Measurements from ENCODE around the gene CCND1.
"Not testable (repeated sequence)": the region's sequence is repeated elsewhere in the genome, so short reads cannot be mapped to it uniquely, and the experiment has no call there.

Gene CCND1

GRCh38 chr11:69615545-69616278, 25.2 kb upstream of the CCND1 start:
- DNase-seq (ENCODE audit: low read depth, low spot score) = no peak
- H3K4me3 ChIP-seq (ENCODE audit: low read length) = no peak overlapping the region

GRCh38 chr11:69617220-69617619, 23.7 kb upstream of the CCND1 start:
- H3K4me3 ChIP-seq (ENCODE audit: low read length) = no peak overlapping the region
- DNase-seq (ENCODE audit: low read depth, low spot score) = no peak

- no peak for DNase-seq (ENCODE audit: low read depth, low spot score)
- no peak overlapping the region for H3K4me3 ChIP-seq (ENCODE audit: low read length)
Measured at GRCh38 chr11:69617682-69618081, 23.3 kb upstream of the CCND1 start.

DNA sequence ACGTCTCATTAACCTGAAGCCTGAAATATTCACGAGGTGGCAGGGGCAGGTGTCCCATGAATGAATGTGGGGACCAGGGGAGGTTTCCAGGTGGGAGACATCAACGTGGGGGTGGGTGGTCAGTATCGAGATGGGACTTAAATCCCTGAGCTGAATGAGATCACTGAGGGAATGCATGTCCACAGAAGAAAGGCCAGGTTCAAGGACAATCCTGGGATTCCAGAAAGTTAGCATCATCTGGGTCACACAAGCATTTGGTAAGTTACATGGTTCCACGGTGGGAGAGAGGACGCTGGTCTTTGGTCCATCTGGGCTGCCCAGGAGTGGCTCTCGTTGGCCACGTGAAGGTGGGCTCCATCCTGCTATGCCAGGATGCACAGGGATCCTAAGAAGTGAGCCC, 22.7 kb upstream of the CCND1 start:
- H3K4me3 ChIP-seq (ENCODE audit: low read length) = no peak overlapping the region
- no peak for DNase-seq (ENCODE audit: low read depth, low spot score)

- H3K4me3 ChIP-seq (ENCODE audit: low read length) = no peak overlapping the region
Measured at GRCh38 chr11:69620683-69621290, 20.2 kb upstream of the CCND1 start.

DNA sequence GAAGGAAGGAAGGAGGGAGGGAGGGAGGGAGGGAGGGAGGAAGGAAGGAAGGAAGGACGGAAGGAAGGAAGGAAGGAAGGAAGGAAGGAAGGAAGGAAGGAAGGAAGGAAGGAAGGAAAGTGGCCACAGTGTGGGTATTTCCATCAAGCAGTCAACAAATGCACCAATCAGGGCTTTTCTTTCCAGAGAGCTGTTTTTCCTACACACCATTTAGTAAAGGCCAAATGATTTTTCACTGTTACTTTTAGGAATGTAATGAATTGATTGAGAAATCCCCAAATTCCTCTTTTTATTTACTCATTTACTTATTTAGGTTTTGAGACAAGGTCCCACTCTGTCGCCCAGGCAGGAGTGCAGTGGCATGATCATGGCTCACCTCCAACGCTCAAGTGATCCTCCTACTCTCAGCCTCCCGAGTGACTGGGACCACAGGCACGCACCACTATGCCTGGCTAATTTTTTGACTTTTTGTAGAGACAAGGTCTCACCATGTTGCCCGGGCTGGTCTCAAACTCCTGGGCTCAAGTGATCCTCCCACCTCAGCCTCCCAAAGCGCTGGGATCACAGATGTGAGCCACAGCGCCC, 18.8 kb upstream of the CCND1 start:
- not testable (repeated sequence) for DNase-seq (ENCODE audit: low read depth, low spot score)

More at GRCh38 chr11:69620683-69621290, 20.2 kb upstream of the CCND1 start:
- DNase-seq (ENCODE audit: low read depth, low spot score) = no peak

DNA sequence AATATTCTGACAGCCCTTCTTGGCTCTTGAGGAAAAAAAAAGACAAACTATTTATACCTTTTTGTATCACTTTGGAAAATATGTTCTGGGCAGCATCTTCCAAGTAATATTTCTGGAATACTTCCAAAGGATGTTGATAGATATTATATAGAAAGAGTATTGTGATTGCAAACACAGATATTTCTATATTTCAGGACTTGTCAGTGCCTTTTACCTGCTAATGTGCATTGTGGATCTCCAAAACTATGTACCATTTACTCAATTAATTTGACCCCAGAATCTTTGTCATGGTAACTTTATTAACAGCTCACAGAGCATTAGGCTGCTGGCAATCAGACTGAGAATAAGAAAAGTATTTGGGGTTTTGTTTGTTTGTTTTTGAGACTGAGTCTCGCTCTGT, 16.7 kb upstream of the CCND1 start:
- no peak overlapping the region for H3K4me3 ChIP-seq (ENCODE audit: low read length)
- DNase-seq (ENCODE audit: low read depth, low spot score) = no peak

More for the DNA sequence above, 18.8 kb upstream of the CCND1 start:
- not testable (repeated sequence) for H3K4me3 ChIP-seq (ENCODE audit: low read length)

DNA sequence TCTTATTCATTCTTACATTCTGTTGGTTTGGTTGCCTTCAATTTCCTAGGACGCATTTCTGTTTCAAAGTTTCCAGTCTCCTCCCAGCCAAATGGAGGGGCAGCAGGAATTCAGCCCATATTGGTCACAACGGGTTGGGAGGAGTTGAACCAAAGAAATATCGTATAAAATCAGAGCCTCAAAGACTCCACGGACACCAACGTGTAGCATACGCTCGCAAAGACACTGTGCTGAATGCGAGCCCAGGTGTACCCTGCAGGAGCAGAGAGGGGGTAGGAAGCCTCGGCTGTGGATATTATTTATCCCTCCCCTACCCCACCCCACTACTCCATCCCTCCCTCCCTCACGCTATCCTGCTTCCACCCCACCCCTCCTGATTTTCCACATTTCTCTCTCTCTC, 15.5 kb upstream of the CCND1 start:
- no peak overlapping the region for H3K4me3 ChIP-seq (ENCODE audit: low read length)
- no peak for DNase-seq (ENCODE audit: low read depth, low spot score)

DNA sequence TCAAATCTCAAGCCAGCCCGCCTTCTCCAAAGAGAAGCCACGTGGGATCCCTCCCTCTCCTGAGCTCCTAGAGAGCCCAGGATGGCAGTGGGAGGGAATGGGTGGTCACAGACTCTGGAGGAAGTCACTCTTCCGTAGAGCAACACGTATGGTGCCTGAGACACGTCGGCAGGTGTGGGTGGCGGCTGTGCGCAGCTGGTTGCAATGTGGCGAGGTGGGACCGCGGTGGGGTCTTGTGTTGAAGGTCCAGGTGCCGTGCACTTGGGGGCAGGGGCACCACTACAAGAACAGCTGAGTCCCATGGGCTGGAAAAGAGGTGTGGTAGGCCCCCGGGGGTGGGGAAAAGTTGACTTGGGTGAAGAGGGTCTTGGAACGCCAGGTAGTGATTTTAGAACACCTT, 13.4 kb upstream of the CCND1 start:
- DNase-seq (ENCODE audit: low read depth, low spot score) = no peak
- H3K4me3 ChIP-seq (ENCODE audit: low read length) = no peak overlapping the region

GRCh38 chr11:69630017-69630416, 10.9 kb upstream of the CCND1 start:
- DNase-seq (ENCODE audit: low read depth, low spot score) = no peak

DNA sequence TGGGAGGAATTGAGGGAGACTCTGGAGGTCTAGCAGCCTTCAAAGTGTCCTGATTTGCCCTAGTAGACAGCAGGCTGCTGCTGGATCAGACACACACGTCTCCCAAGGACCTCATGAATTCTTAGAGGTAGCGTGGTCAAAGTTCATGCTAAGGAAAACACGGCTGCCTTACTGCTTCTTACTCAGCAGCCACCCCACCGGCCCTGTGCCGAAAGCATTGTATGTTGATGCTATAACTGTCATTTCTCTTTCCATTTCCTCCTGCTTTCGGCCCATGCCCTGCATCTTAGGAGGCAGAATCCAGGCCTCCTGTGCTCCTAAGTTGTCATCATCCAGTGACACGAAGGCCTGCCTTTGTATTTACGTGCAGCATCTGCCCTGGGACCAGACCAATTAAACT, 10.5 kb upstream of the CCND1 start:
- DNase-seq (ENCODE audit: low read depth, low spot score) = no peak
- H3K4me3 ChIP-seq (ENCODE audit: low read length) = no peak overlapping the region

More at GRCh38 chr11:69630017-69630416, 10.9 kb upstream of the CCND1 start:
- no peak overlapping the region for H3K4me3 ChIP-seq (ENCODE audit: low read length)

GRCh38 chr11:69632900-69633299, 8.1 kb upstream of the CCND1 start:
- H3K4me3 ChIP-seq (ENCODE audit: low read length) = no peak overlapping the region

GRCh38 chr11:69634069-69634468, 6.9 kb upstream of the CCND1 start:
- no peak overlapping the region for H3K4me3 ChIP-seq (ENCODE audit: low read length)
- DNase-seq (ENCODE audit: low read depth, low spot score) = no peak

More at GRCh38 chr11:69632900-69633299, 8.1 kb upstream of the CCND1 start:
- no peak for DNase-seq (ENCODE audit: low read depth, low spot score)

- no peak overlapping the region for H3K4me3 ChIP-seq (ENCODE audit: low read length)
- no peak for DNase-seq (ENCODE audit: low read depth, low spot score)
Measured at GRCh38 chr11:69634590-69634989, 6.4 kb upstream of the CCND1 start.

DNA sequence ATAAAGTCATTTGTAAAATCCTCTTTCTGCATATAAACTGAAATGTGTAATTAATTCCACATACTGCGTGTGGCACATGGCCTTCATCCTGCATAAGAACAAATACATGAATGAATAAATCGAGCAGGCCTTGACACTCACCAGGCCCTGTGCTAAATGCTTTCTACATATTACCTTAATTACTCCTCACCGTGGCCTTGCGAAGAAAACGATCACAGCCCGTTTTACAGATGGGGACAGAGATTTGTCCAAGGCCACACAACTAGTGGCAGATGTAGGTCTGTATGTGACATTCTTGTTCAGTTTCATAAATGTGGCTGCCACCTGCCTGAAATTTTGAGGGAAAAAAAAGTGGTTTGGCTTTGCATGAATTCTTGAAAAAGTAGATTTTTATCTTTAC, 5.8 kb upstream of the CCND1 start:
- no peak for DNase-seq (ENCODE audit: low read depth, low spot score)
- no peak overlapping the region for H3K4me3 ChIP-seq (ENCODE audit: low read length)

- DNase-seq (ENCODE audit: low read depth, low spot score) = no peak
- H3K4me3 ChIP-seq (ENCODE audit: low read length) = no peak overlapping the region
Measured at GRCh38 chr11:69635804-69636511, 5.0 kb upstream of the CCND1 start.

DNA sequence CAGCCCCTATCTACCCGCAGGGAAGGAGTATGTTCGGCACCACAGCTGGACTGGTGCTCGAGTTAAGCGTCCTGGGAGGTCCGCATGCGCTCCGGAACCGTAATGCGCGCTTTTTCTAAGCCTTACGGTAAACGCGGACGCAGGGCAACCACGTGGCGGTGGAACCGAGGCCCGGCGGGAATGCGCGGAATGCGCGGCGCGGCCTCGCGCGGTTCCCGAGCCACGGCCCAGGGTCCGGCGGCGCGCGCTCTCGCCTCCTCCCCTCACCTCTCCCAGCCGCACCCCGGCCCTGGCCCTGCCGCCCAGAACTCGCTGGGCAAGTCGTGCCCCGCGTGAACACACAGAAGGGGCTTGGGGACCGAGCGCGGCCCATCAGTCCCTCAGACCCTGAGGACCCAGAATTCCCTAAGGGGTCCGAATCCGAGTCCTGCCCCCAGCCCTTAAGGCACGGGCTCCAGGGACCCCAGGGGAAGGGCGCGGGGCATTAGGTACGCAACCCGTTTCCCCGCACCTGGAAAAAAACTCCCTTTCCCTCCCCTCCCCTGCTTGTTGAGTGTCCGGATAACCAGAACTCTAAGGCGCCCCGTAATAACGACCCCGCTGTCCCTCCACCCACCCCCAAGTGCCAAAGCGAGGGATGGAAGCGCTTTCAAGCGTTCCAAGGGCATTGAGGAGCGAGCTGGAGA, 4.3 kb upstream of the CCND1 start:
- H3K4me3 ChIP-seq (ENCODE audit: low read length) = no peak overlapping the region
- no peak for DNase-seq (ENCODE audit: low read depth, low spot score)

DNA sequence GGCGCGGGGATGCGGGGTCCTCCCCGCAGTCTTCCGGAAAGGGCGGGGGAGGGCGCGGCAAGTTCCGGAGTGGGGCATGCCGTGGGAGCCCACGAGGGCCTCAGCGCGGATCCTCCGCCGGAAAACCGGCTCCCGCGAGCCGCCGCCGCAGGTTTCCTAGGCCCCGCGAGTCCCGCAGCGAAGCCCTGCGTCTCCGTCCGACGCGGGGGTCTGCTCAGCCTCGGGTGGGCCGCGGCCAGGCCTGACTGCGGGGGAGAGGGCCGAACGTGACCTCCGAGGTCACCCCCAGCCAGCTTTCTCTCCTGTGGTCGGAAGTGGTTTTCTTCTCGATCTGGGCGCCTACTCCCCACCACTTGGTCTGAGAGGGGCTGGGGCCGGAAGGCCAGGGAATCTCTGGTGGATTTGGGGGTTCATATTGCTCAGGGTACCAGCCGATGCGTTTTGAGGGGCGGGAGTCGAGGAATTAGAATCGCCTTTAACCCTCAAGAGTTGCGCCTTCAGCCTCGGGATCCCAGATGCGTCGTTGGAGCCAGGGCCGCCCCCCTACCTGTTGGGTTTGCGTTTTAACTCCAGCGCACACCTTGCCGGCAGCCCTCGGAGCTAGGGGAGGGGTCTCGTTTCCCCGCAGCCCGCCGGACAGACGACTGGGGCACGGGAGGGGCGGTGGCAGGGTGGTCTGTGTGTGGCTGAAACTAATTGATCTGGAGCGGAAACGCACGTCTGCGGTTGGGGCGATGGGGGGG, 3.6 kb upstream of the CCND1 start:
- H3K4me3 ChIP-seq (ENCODE audit: low read length) = no peak overlapping the region
- no peak for DNase-seq (ENCODE audit: low read depth, low spot score)
